CD4-positive, alpha-beta T cell treated with Interleukin-4 for 4 hours (primary cell): ENCODE measurements around the gene KDM1B.
"Not testable (repeated sequence)": the region's sequence is repeated elsewhere in the genome, so short reads cannot be mapped to it uniquely, and the experiment has no call there.

Source experiments
- DNase-seq: peaks from one replicate; pipeline ENCODE4 v3.0.0-alpha.2; 2020

The KDM1B gene

GRCh38 chr6:18151391-18151790 lies 3.8 kb upstream of the KDM1B start:
- DNase-seq, result not testable (repeated sequence)

DNA sequence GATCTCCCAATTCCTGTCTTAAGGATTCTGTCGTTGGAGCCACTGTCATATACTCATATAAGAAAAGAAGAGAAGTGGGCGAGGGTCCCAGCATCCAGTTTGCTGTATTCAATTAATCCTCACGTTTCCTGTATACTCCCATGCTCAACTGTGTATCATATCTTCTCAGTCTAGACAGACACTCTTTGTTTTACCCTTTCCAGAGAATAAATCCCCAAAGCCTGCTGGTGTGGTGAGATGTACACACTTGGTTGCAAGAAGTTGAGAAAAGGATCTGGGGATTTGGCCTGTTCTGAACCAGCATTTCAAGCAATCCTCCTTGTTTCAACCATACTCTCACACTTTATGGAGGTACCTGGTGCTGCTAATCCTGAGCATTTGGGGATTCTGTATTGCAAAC lies 3.4 kb upstream of the KDM1B start:
- no peak for DNase-seq

- DNase-seq, result no peak
These were observed 1.9 kb upstream of the KDM1B start for GRCh38 chr6:18153311-18153703.

DNA sequence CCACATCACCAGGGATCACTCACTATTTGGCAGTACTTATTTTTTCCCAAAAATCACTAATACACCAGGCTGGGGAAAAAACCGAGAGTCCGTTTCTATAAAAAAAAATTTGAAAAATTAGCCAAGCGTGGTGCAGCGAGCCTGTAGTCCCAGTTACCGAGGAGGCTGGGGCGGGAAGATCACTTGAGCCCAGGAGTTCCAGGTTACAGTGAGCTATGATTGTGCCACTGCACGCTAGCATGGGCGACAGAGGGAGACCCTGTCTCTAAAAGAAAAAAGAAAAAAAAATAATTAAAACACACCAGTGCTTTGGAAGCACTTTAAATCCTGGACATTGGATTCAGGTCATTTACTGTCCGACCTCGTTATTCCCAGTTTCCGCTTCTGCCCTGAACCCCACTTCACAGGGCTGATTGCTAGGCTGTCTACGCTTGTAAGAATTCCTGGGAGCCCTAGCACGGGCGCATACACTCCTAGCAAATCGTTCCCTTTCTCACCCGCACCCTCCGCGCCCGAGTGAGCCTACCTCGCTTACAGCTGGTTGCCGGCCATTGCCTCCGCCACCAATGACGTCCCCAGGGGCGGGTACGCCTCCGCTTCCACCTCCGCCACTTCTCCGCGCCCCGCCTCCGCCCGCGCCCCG lies 594 bp upstream of the KDM1B start, which contains the start of gene TPMT:
Gene TPMT, minus strand, starts transcription at position 571 of the 643 bp plus-strand sequence. CDS start 5,950 bp downstream, outside the sequence.
- no peak for DNase-seq

DNA sequence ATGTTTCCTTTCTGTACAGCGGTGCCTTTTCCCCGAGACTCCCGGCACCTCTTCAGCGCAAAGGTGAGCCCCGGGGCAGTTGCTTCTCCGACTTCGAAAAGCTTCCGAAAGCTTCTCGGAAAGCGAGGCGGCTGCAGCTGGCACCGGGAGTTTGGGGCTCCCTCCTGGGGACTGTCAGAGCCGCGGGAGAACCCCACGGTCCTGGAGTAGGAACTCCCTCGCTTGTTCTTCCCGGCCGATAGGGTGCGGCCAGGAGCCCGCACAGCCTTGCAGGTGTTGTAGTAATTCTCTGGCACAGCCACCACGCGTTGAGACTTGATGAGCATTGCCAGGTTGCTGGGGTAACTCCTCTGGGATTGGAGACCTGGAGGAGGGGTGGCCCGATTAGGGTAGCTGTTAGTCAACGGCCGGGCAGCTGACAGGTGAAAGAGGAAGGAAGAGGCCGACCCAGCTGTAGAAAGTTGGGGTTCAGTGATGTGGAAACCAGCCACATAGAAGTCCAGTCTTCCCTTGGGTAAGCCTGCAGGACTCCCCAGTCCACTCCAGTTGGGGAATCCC lies 721 bp downstream of the KDM1B start:
- peak; percentile 46 for DNase-seq

DNA sequence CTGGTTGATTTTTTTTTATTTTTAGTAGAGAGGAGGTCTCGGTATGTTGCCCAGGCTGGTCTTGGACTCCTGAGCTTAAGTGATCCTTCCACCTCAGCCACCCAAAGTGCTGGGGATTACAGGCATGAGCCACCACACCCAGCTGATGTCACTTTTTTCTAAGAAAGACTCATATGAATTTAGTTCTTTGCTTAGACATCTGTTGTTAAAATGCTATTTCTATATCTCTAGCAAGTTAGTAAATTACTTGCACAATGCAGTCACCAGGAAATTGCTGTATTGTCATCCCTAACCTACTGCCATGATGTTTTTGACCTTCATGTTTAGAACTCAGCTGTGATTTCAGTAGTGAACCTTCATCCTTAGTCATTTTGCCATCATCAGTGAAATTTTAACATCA lies 5.7 kb downstream of the KDM1B start:
- no peak for DNase-seq

- DNase-seq, result no peak
These were observed 6.2 kb downstream of the KDM1B start for GRCh38 chr6:18161431-18161830.

- no peak for DNase-seq
These were observed 7.2 kb downstream of the KDM1B start for GRCh38 chr6:18162401-18162800.

- no peak for DNase-seq
These were observed 10.5 kb downstream of the KDM1B start for GRCh38 chr6:18165751-18166150.

- no peak for DNase-seq
These were observed 11.3 kb downstream of the KDM1B start for GRCh38 chr6:18166312-18167036.

- DNase-seq, result no peak
These were observed 13.0 kb downstream of the KDM1B start for GRCh38 chr6:18168264-18168663.

- no peak for DNase-seq
These were observed 16.6 kb downstream of the KDM1B start for GRCh38 chr6:18171871-18172270.

GRCh38 chr6:18176198-18176597 lies 21.0 kb downstream of the KDM1B start:
- DNase-seq, result not testable (repeated sequence)

GRCh38 chr6:18177286-18177965 lies 22.2 kb downstream of the KDM1B start:
- no peak for DNase-seq

GRCh38 chr6:18178960-18179615 lies 23.9 kb downstream of the KDM1B start:
- no peak for DNase-seq

- no peak for DNase-seq
These were observed 24.6 kb downstream of the KDM1B start for GRCh38 chr6:18179770-18180356.

GRCh38 chr6:18182568-18182967 lies 27.3 kb downstream of the KDM1B start:
- no peak for DNase-seq

- no peak for DNase-seq
These were observed 28.5 kb downstream of the KDM1B start for GRCh38 chr6:18183766-18184165.

GRCh38 chr6:18185624-18186023 lies 30.4 kb downstream of the KDM1B start:
- DNase-seq, result no peak

- DNase-seq, result no peak
These were observed 30.8 kb downstream of the KDM1B start for GRCh38 chr6:18186033-18186432.

DNA sequence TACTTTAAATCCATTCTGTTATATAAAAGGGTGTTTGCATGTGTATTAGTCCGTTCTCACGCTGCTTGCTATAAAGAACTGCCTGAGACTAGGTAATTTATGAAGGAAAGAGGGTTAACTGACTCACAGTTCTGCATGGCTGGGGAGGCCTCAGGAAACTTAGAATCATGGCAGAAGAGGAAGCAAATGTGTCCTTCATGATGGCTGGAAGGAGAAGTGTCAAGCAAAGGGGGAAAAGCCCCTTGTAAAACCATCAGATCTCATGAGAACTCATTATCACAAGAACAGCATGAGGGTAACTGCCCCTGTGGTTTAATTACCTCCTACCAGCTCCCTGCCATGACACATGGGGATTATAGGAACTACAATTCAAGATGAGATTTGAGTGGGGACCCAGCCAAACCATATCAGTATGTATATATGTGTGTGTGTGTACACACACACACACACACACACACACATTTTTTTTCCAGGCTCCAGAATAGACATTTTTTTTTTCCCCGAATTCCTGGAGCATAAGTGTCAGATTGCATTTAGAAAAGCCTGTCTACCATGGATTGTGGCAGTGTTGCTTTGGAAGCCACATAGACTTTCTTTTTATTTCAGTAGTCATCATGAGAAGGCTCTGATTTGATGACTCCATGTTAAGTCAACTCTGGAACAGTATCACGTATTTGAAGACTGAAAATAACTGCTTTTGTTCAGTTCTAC lies 31.5 kb downstream of the KDM1B start:
- peak; percentile 2 for DNase-seq

DNA sequence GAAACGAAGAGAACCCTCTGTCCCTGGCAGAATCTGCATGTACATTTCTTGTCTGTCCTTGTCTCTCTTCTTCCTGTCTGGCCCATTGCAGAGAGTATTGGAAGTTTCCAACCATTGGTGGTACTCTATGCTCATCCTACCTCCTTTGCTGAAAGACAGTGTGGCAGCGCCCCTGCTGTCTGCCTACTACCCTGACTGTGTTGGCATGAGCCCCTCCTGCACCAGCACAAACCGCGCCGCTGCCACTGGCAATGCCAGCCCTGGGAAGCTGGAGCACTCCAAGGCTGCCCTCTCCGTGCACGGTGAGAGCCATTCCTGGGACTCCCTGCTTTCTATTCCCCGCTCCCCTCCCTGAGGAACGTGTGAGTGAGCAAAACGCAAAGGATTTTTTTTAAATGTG lies 32.5 kb downstream of the KDM1B start:
- no peak for DNase-seq
